Activated CD4-positive, alpha-beta T cell treated with anti-CD3 and anti-CD28 coated beads, Interleukin-2, amount 50 U/mL, for 4 hours (primary cell): Measurements from ENCODE around the gene CDYL.
A peak's percentile ranks its signal among the peaks of the same experiment; 100 is the strongest.

Experiments used
- DNase-seq, 2 experiments: peaks; one replicate each; pipeline ENCODE4 v3.0.0-alpha.2; 2020

The CDYL gene

GRCh38 chr6:4940416-4940815 lies 164.2 kb downstream of the CDYL start:
- no peak for DNase-seq

GRCh38 chr6:4941782-4942672 lies 165.8 kb downstream of the CDYL start:
- peak; percentile 13 for DNase-seq

GRCh38 chr6:4942673-4943009 lies 166.4 kb downstream of the CDYL start:
- no peak for DNase-seq

- DNase-seq, result no peak
Measured at GRCh38 chr6:4943716-4944115, 167.5 kb downstream of the CDYL start.

GRCh38 chr6:4944325-4944724 lies 168.1 kb downstream of the CDYL start:
- DNase-seq, result no peak

- no peak for DNase-seq
Measured at GRCh38 chr6:4946521-4946920, 170.3 kb downstream of the CDYL start.

- DNase-seq, result no peak
Measured at GRCh38 chr6:4947716-4948115, 171.5 kb downstream of the CDYL start.

GRCh38 chr6:4948781-4949450 lies 172.7 kb downstream of the CDYL start:
- DNase-seq, result no peak

GRCh38 chr6:4950076-4950475 lies 173.9 kb downstream of the CDYL start:
- no peak for DNase-seq

GRCh38 chr6:4950836-4951533 lies 174.8 kb downstream of the CDYL start:
- no peak for DNase-seq

- no peak for DNase-seq
Measured at GRCh38 chr6:4953440-4953839, 177.2 kb downstream of the CDYL start.

GRCh38 chr6:4956625-4957024 lies 180.4 kb downstream of the CDYL start:
- no peak for DNase-seq

- no peak for DNase-seq
Measured at GRCh38 chr6:4957521-4958231, 181.5 kb downstream of the CDYL start.

GRCh38 chr6:4958624-4959023 lies 182.4 kb downstream of the CDYL start:
- no peak for DNase-seq

GRCh38 chr6:4961322-4962168 lies 185.3 kb downstream of the CDYL start:
- DNase-seq, result no peak

GRCh38 chr6:4962905-4963304 lies 186.7 kb downstream of the CDYL start:
- DNase-seq, result no peak

- DNase-seq, result no peak
Measured at GRCh38 chr6:4964675-4965561, 188.7 kb downstream of the CDYL start.

GRCh38 chr6:4965562-4966389 lies 189.6 kb downstream of the CDYL start:
- no peak for DNase-seq

GRCh38 chr6:4967301-4968030 lies 191.3 kb downstream of the CDYL start:
- no peak for DNase-seq
